ENCODE measurements around the gene ATP8A2.

Gene ATP8A2

GRCh38 chr13:25765266-25765665, 393.5 kb downstream of the ATP8A2 start:
- TF ChIP-seq CTCF (IDR thresholded peaks at IDR 0.05; ENCODE audit: extremely low read depth, missing control alignments): no peak
- DNase-seq (ENCODE audit: low spot score): no peak

DNA sequence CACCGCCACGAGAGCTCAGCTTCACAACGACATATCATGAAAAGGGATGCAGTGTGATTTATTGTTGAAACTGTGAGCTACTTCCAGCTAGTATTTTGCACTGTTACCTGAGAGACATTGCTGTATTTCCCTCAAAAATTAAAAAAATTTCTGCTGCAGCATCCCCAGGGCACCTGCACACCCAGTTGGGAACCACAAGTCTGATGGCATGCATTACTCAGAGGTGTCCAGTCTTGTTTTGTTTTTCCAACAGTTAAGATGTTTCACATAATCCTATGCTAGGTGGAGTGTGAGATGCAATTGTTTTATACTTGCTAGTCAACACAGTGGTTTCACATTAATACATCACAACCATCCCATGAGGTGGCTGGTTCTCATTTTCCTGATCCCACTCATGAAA, 394.8 kb downstream of the ATP8A2 start:
- DNase-seq (ENCODE audit: low spot score): no peak
- TF ChIP-seq CTCF (IDR thresholded peaks at IDR 0.05; ENCODE audit: extremely low read depth, missing control alignments): no peak

GRCh38 chr13:25766991-25767390, 395.2 kb downstream of the ATP8A2 start:
- TF ChIP-seq CTCF (IDR thresholded peaks at IDR 0.05; ENCODE audit: extremely low read depth, missing control alignments): no peak
- no peak for DNase-seq (ENCODE audit: low spot score)

GRCh38 chr13:25768376-25768775, 396.6 kb downstream of the ATP8A2 start:
- no peak for TF ChIP-seq CTCF (IDR thresholded peaks at IDR 0.05; ENCODE audit: extremely low read depth, missing control alignments)
- DNase-seq (ENCODE audit: low spot score): no peak

- no peak for TF ChIP-seq CTCF (IDR thresholded peaks at IDR 0.05; ENCODE audit: extremely low read depth, missing control alignments)
- DNase-seq (ENCODE audit: low spot score): no peak
These were observed 397.1 kb downstream of the ATP8A2 start for GRCh38 chr13:25768838-25769237.

- DNase-seq (ENCODE audit: low spot score): no peak
- TF ChIP-seq CTCF (IDR thresholded peaks at IDR 0.05; ENCODE audit: extremely low read depth, missing control alignments): no peak
These were observed 398.8 kb downstream of the ATP8A2 start for GRCh38 chr13:25770601-25771000.

DNA sequence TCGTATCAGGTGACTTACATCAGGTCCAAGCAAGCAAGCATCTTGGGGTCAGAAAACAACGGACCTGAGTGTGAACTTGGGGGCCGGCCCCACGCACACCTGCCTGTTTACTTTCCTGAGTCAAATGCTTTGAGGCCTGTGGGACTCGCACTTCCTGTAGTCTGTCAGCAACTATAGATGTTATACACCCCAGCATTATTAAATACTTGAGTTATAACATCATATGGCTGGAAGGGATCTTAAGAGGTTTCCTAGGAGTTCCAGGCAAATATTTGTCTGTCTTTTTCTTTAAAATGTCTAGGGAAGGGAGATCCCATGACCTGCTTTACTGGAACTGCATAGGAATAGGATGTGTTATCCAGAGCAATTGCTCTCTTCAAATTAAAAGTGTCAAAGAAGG, 399.4 kb downstream of the ATP8A2 start:
- DNase-seq (ENCODE audit: low spot score): no peak
- no peak for TF ChIP-seq CTCF (IDR thresholded peaks at IDR 0.05; ENCODE audit: extremely low read depth, missing control alignments)
